HCT116 (cell line): ENCODE data around the gene ZFYVE1.

Experiments used
- CEBPB ChIP-seq: IDR thresholded peaks from 2 replicates; pipeline ENCODE4 v1.6.1; 2012; ENCODE audit warnings: low read depth
- POLR2A ChIP-seq: IDR thresholded peaks from 2 replicates; pipeline ENCODE4 v1.7.0; 2011; ENCODE audit warnings: borderline replicate concordance; ENCODE audit not compliant: insufficient read depth, insufficient read length; ENCODE audit errors: extremely low read depth
- RAD21 ChIP-seq: IDR thresholded peaks from 2 replicates; pipeline ENCODE4 v1.6.1; 2012; ENCODE audit warnings: low read depth, mild to moderate bottlenecking
- SP1 ChIP-seq: IDR thresholded peaks from 2 replicates; pipeline ENCODE4 v1.6.1; 2012; ENCODE audit warnings: low read depth
- TF ChIP-seq, protein P1 (sequence below): IDR thresholded peaks from 2 replicates; pipeline ENCODE4 v1.6.1; 2012
- TF ChIP-seq, protein P2 (sequence below), 3 experiments: fragments of 200-600 bp in 1 of 3; sonication (generic) in 1 of 3; IDR thresholded peaks in 2 of 3; conservative IDR thresholded peaks in 1 of 3; 2 replicates each; pipeline ENCODE4 v1.5.1; 2012 to 2017; ENCODE audit warnings: low read depth in 2 of 3, low read length in 2 of 3, antibody characterized with exemption in 1 of 3, borderline replicate concordance in 1 of 3, control low read depth in 1 of 3, mild to moderate bottlenecking in 1 of 3, mixed read lengths in 1 of 3, mixed run types in 1 of 3, moderate library complexity in 1 of 3; ENCODE audit not compliant: insufficient read depth in 1 of 3

DNA sequence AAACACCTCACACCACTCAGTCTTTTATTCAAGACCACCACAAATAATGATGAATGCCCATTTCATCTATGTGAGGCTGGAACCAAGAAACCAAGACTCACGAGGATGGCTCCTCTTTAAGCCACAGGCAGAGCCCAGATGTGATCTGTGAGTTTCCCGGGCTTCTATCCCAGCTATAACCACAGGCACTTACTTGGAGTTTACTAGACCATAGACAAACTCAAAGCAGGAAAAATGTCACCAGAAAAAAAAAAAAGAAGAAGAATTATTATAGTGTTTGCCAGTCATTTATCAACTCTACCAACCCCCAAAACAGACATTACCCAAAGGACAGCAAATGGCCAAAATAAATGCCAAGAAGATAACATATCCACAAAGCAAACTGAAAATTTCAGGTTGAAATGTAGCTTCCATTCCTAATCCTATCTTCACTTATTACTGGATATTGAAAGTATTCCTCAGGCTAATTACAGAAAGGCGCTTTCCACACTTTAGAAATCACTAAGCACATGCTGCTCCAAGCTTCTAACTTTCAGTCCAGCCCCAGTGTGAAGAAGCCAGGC is 44.7 kb downstream of the ZFYVE1 start:
- TF ChIP-seq, protein P1, sequence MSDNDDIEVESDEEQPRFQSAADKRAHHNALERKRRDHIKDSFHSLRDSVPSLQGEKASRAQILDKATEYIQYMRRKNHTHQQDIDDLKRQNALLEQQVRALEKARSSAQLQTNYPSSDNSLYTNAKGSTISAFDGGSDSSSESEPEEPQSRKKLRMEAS, result no peak
- TF ChIP-seq, protein P2, sequence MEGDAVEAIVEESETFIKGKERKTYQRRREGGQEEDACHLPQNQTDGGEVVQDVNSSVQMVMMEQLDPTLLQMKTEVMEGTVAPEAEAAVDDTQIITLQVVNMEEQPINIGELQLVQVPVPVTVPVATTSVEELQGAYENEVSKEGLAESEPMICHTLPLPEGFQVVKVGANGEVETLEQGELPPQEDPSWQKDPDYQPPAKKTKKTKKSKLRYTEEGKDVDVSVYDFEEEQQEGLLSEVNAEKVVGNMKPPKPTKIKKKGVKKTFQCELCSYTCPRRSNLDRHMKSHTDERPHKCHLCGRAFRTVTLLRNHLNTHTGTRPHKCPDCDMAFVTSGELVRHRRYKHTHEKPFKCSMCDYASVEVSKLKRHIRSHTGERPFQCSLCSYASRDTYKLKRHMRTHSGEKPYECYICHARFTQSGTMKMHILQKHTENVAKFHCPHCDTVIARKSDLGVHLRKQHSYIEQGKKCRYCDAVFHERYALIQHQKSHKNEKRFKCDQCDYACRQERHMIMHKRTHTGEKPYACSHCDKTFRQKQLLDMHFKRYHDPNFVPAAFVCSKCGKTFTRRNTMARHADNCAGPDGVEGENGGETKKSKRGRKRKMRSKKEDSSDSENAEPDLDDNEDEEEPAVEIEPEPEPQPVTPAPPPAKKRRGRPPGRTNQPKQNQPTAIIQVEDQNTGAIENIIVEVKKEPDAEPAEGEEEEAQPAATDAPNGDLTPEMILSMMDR (IDR thresholded peaks at IDR 0.05 in 2 of 3, conservative IDR thresholded peaks at IDR 0.05 in 1 of 3; ENCODE audit: borderline replicate concordance in 1 of 3, insufficient read depth in 1 of 3, low read depth in 2 of 3, low read length in 2 of 3), result no peak
- TF ChIP-seq SP1 (no peak), CEBPB (no peak), POLR2A (no peak), RAD21 (no peak)
